Measurements from ENCODE around the gene ILF2.

GRCh38 chr1:153643816-153644215 is 27.0 kb downstream of the ILF2 start:
- TF ChIP-seq, protein P1, sequence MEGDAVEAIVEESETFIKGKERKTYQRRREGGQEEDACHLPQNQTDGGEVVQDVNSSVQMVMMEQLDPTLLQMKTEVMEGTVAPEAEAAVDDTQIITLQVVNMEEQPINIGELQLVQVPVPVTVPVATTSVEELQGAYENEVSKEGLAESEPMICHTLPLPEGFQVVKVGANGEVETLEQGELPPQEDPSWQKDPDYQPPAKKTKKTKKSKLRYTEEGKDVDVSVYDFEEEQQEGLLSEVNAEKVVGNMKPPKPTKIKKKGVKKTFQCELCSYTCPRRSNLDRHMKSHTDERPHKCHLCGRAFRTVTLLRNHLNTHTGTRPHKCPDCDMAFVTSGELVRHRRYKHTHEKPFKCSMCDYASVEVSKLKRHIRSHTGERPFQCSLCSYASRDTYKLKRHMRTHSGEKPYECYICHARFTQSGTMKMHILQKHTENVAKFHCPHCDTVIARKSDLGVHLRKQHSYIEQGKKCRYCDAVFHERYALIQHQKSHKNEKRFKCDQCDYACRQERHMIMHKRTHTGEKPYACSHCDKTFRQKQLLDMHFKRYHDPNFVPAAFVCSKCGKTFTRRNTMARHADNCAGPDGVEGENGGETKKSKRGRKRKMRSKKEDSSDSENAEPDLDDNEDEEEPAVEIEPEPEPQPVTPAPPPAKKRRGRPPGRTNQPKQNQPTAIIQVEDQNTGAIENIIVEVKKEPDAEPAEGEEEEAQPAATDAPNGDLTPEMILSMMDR (IDR thresholded peaks at IDR 0.05; ENCODE audit: insufficient read depth, low read length): no peak
- no peak for TF ChIP-seq POLR2AphosphoS5 (IDR thresholded peaks at IDR 0.05; ENCODE audit: low read depth)
